CD14-positive monocyte (primary cell): ENCODE results near the gene GPBP1L1. TPM values are rescaled to one million over a fixed set of nuclear protein-coding genes. Genes with fewer than 3 reads are reported as not detected.
"Not testable (repeated sequence)": the region's sequence is repeated elsewhere in the genome, so short reads cannot be mapped to it uniquely, and the experiment has no call there.

Experiments
- DNase-seq, 3 donors: peaks; one replicate each; pipeline ENCODE4 v3.0.0-alpha.2; 2011 to 2022
- H2AFZ ChIP-seq: 2 replicates; pipeline ENCODE4 v1.6.0; 2012; ENCODE audit warnings: mild to moderate bottlenecking, low read depth, low read length, inconsistent platforms; ENCODE audit not compliant: insufficient read depth, poor library complexity, severe bottlenecking
- H3K27ac ChIP-seq, 2 donors: 1 replicate in 1 of 2; 2 replicates in 1 of 2; pipeline ENCODE4 v1.5.1; 2012 to 2013; ENCODE audit warnings: low read length in 2 of 2, control low read depth in 1 of 2, inconsistent platforms in 1 of 2, low read depth in 1 of 2, mild to moderate bottlenecking in 1 of 2
- H3K27me3 ChIP-seq, 2 donors: one replicate each; pipeline versions ENCODE4 v1.6.0 to v1.6.1; 2011 to 2013; ENCODE audit warnings: low read length in 2 of 2; ENCODE audit not compliant: control insufficient read depth in 2 of 2, insufficient read depth in 2 of 2
- H3K36me3 ChIP-seq, 2 donors: replicated peaks in 1 of 2; 1 replicate in 1 of 2; 2 replicates in 1 of 2; pipeline versions ENCODE4 v1.5.1 to v1.6.1; 2012 to 2013; ENCODE audit warnings: low read length in 2 of 2, control low read depth in 1 of 2, inconsistent platforms in 1 of 2, mild to moderate bottlenecking in 1 of 2; ENCODE audit not compliant: insufficient read depth in 2 of 2, control insufficient read depth in 1 of 2
- H3K4me1 ChIP-seq, 2 donors: 1 replicate in 1 of 2; 2 replicates in 1 of 2; pipeline versions ENCODE4 v1.5.1 to v1.6.1; 2012 to 2013; ENCODE audit warnings: low read length in 2 of 2, control low read depth in 1 of 2, inconsistent platforms in 1 of 2, mild to moderate bottlenecking in 1 of 2, moderate library complexity in 1 of 2; ENCODE audit not compliant: insufficient read depth in 2 of 2, control insufficient read depth in 1 of 2
- H3K4me2 ChIP-seq: replicated peaks from 2 replicates; pipeline ENCODE3; 2012; ENCODE audit warnings: low read length, moderate library complexity, mild to moderate bottlenecking; ENCODE audit not compliant: poor library complexity, severe bottlenecking; ENCODE audit errors: extremely low read depth
- H3K4me3 ChIP-seq, 3 experiments: fragments of 200-600 bp in 1 of 3; sonication (generic) in 1 of 3; replicated peaks in 1 of 3; 1 replicate in 2 of 3; 2 replicates in 1 of 3; pipeline ENCODE4 v1.5.1; 2011 to 2013; ENCODE audit warnings: low read length in 3 of 3, mild to moderate bottlenecking in 3 of 3, control low read depth in 2 of 3, low read depth in 2 of 3, inconsistent platforms in 1 of 3, moderate library complexity in 1 of 3
- H3K79me2 ChIP-seq: 2 replicates; pipeline ENCODE4 v1.6.0; 2012; ENCODE audit warnings: mild to moderate bottlenecking, control low read depth, inconsistent platforms, low read length, moderate library complexity; ENCODE audit not compliant: insufficient read depth
- H3K9ac ChIP-seq: 2 replicates; pipeline ENCODE4 v1.6.0; 2017; ENCODE audit warnings: low read length, mild to moderate bottlenecking; ENCODE audit not compliant: insufficient read depth, poor library complexity, severe bottlenecking
- H3K9me3 ChIP-seq, 2 donors: replicated peaks in 1 of 2; 1 replicate in 1 of 2; 2 replicates in 1 of 2; pipeline versions ENCODE4 v1.5.1 to v1.6.1; 2012 to 2013; ENCODE audit warnings: low read length in 2 of 2, control low read depth in 1 of 2; ENCODE audit not compliant: control insufficient read depth in 1 of 2, insufficient read depth in 1 of 2
- H4K20me1 ChIP-seq: 2 replicates; pipeline ENCODE4 v1.6.0; 2012; ENCODE audit warnings: mild to moderate bottlenecking, low read length, control low read depth, moderate library complexity; ENCODE audit not compliant: insufficient read depth
- H3K27ac Mint-ChIP-seq, 7 donors: one replicate each; pipeline ENCODE4 v1.8.0; 2020; ENCODE audit warnings: mild to moderate bottlenecking in 7 of 7, mixed read lengths in 7 of 7, moderate library complexity in 6 of 7, inconsistent platforms in 2 of 7
- H3K27me3 Mint-ChIP-seq, 3 donors: one replicate each; pipeline ENCODE4 v1.8.0; 2021 to 2022; ENCODE audit warnings: low read depth in 3 of 3, mild to moderate bottlenecking in 3 of 3, mixed read lengths in 3 of 3, moderate library complexity in 3 of 3, inconsistent platforms in 1 of 3
- H3K36me3 Mint-ChIP-seq, 2 donors: one replicate each; pipeline ENCODE4 v1.8.0; 2020; ENCODE audit warnings: mixed read lengths in 2 of 2, inconsistent platforms in 1 of 2, mild to moderate bottlenecking in 1 of 2
- H3K4me1 Mint-ChIP-seq: one replicate; pipeline ENCODE4 v1.8.0; 2020; ENCODE audit warnings: mild to moderate bottlenecking, mixed read lengths
- H3K4me3 Mint-ChIP-seq, 2 donors: one replicate each; pipeline ENCODE4 v1.8.0; 2020; ENCODE audit warnings: mild to moderate bottlenecking in 2 of 2, mixed read lengths in 2 of 2, moderate library complexity in 1 of 2
- H3K9me3 Mint-ChIP-seq, 7 donors: one replicate each; pipeline ENCODE4 v1.8.0; 2020 to 2022; ENCODE audit warnings: mixed read lengths in 7 of 7, mild to moderate bottlenecking in 6 of 7, moderate library complexity in 6 of 7, inconsistent platforms in 2 of 7
- WGBS: methylation state at CpG from one replicate; pipeline ENCODE4 v1.1.5; 2013; ENCODE audit warnings: missing lambda C conversion rate; ENCODE audit not compliant: insufficient coverage; 5-methylcytosine and 5-hydroxymethylcytosine counted together
- intact Hi-C, 2 donors: fragments of 100-400 bp; cut with micrococcal nuclease; formaldehyde crosslinking; loops; one replicate each; pipeline versions ENCODE4 v1.15.0 to v1.15.1; 2023
- polyA plus RNA-seq, 3 donors: library from polyadenylated mRNA; depleted of rRNA in 1 of 3; unstranded in 2 of 3; stranded (reverse) in 1 of 3; fragments of 300-500 nt in 2 of 3; fragments of >200 nt in 1 of 3; fragmentation: Illumina TruSeq in 2 of 3; gene quantifications; 1 replicate in 2 of 3; 2 replicates in 1 of 3; pipeline ENCODE4 v1.2.3, GENCODE V29; 2012 to 2021
- TF ChIP-seq, protein P1 (sequence below): fragments of 200-600 bp; IDR thresholded peaks from one replicate; pipeline ENCODE4 v1.8.0; 2022; ENCODE audit warnings: antibody characterized with exemption, mild to moderate bottlenecking

GPBP1L1 gene
- polyA plus RNA-seq, 3 donors: 71.6 to 93.3 (median 79.5) TPM

DNA sequence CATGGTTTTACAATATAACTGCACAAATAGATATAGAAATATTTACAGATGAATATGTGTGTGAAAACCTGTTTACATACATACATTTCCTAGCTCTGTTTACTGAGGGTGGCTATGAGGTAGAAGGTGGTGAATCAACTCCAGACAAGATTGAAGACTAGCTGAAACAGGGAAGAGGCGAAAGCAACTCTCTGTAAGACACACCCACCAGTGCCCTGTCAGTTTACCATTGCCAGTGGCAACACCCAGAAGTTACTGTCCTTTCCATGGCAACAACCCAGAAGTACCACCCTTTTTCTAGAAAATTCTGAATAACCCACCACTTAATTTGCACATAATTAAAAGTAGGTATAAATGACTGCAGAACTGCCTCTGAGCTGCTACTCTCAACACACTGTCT, 18.3 kb upstream of the GPBP1L1 start:
- H3K27ac ChIP-seq: no peak overlapping the region
- DNase-seq: no peak
- no peak overlapping the region for H3K4me3 Mint-ChIP-seq
- H3K9me3 Mint-ChIP-seq: peaks cover 0 to 19% (median 13%) of the 10 kb centered on the region in 7 donors
- no peak overlapping the region for H3K9ac ChIP-seq
- no peaks in the 10 kb centered on the region for H3K36me3 ChIP-seq
- no CpG with 5 or more reads among the region's 1 CpG for WGBS
- TF ChIP-seq, protein P1, sequence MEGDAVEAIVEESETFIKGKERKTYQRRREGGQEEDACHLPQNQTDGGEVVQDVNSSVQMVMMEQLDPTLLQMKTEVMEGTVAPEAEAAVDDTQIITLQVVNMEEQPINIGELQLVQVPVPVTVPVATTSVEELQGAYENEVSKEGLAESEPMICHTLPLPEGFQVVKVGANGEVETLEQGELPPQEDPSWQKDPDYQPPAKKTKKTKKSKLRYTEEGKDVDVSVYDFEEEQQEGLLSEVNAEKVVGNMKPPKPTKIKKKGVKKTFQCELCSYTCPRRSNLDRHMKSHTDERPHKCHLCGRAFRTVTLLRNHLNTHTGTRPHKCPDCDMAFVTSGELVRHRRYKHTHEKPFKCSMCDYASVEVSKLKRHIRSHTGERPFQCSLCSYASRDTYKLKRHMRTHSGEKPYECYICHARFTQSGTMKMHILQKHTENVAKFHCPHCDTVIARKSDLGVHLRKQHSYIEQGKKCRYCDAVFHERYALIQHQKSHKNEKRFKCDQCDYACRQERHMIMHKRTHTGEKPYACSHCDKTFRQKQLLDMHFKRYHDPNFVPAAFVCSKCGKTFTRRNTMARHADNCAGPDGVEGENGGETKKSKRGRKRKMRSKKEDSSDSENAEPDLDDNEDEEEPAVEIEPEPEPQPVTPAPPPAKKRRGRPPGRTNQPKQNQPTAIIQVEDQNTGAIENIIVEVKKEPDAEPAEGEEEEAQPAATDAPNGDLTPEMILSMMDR: no peak
- no peaks in the 10 kb centered on the region for H3K27me3 Mint-ChIP-seq
- H3K27me3 ChIP-seq: no peaks in the 10 kb centered on the region
- H3K4me2 ChIP-seq: no peak overlapping the region
- no peaks in the 10 kb centered on the region for H4K20me1 ChIP-seq
- H3K36me3 Mint-ChIP-seq: no peaks in the 10 kb centered on the region
- H3K9me3 ChIP-seq: peaks cover 0 to 3% of the 10 kb centered on the region in 2 donors
- H3K79me2 ChIP-seq: no peaks in the 10 kb centered on the region
- no peak overlapping the region for H3K27ac Mint-ChIP-seq
- H3K4me3 ChIP-seq: no peak overlapping the region
- H2AFZ ChIP-seq: no peak overlapping the region
- H3K4me1 ChIP-seq: no peaks in the 10 kb centered on the region
- H3K4me1 Mint-ChIP-seq: no peaks in the 10 kb centered on the region
- intact Hi-C loops: no loop called here

DNA sequence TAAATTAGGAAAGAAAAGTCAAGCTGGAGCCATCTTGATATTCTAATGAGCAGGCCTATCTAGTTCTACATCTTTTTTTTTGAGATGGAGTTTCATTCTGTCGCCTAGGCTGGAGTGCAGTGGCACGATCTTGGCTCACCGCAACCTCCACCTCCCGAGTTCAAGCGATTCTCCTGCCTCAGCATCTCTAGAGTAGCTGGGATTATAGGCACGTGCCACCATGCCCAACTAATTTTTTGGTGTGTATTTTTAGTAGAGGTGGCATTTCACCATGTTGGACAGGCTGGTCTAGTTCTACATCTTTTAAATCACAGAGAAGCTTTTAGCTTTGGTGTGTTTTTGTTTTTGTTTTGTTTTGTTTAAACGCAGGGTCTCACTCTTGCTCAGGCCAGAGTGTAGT, 8.5 kb upstream of the GPBP1L1 start:
- H3K9me3 ChIP-seq: no peaks in the 10 kb centered on the region
- intact Hi-C loops: no loop called here
- Mint-ChIP-seq H3K4me3 (no peak overlapping the region), H3K9me3 (no peaks in the 10 kb centered on the region), H3K27me3 (no peaks in the 10 kb centered on the region), H3K36me3 (peaks cover 39 to 52% of the 10 kb centered on the region in 2 donors), H3K27ac (no peak overlapping the region), H3K4me1 (peaks cover under 1% of the 10 kb centered on the region)
- H3K9ac ChIP-seq: no peak overlapping the region
- no peak for DNase-seq
- H3K27ac ChIP-seq: no peak overlapping the region
- H3K27me3 ChIP-seq: no peaks in the 10 kb centered on the region
- no peaks in the 10 kb centered on the region for H4K20me1 ChIP-seq
- no peak overlapping the region for H2AFZ ChIP-seq
- no CpG with 5 or more reads among the region's 7 CpGs for WGBS
- H3K4me1 ChIP-seq: no peaks in the 10 kb centered on the region
- H3K4me2 ChIP-seq: no peak overlapping the region
- peaks cover 34 to 58% of the 10 kb centered on the region in 2 donors for H3K36me3 ChIP-seq
- TF ChIP-seq, protein P1: no peak
- peaks cover 23% of the 10 kb centered on the region for H3K79me2 ChIP-seq
- no peak overlapping the region for H3K4me3 ChIP-seq

DNA sequence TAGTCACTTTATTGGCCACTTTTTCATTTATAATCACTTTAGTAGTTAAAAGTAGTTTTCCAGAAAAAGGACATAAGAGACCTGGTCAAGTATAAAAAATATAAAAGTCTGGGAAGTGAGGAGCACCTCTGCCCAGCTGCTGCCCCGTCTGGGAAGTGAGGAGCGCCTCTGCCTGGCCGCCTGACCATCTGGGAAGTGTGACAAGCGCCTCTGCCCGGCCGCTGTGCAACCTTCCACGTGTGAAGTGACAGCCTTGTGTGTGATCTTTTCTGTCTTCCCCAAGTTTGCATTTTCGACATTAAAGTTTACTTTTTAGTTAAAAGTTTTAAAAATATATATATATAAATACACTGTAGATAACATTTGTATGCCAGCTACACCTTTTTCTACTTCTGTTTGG, 7.5 kb upstream of the GPBP1L1 start:
- H2AFZ ChIP-seq, intact Hi-C loops, DNase-seq, H4K20me1 ChIP-seq, H3K9ac ChIP-seq, H3K4me3 Mint-ChIP-seq, H3K9me3 ChIP-seq, H3K4me1 Mint-ChIP-seq, H3K27ac ChIP-seq, H3K4me3 ChIP-seq, H3K4me2 ChIP-seq, H3K27ac Mint-ChIP-seq, H3K27me3 ChIP-seq, H3K4me1 ChIP-seq, H3K9me3 Mint-ChIP-seq, H3K27me3 Mint-ChIP-seq: not testable (repeated sequence)
- H3K36me3 ChIP-seq: peaks cover 34 to 58% of the 10 kb centered on the region in 2 donors
- 97% methylated on average over 4 of the region's 8 CpGs for WGBS
- H3K36me3 Mint-ChIP-seq: peaks cover 39 to 55% of the 10 kb centered on the region in 2 donors
- H3K79me2 ChIP-seq: peaks cover 33% of the 10 kb centered on the region
